Frontal cortex (tissue), 4 donors: Measurements from ENCODE around the gene CPXM1. TPM values are rescaled to one million over a fixed set of nuclear protein-coding genes. Genes with fewer than 3 reads are reported as not detected.
"Not testable (repeated sequence)": the region's sequence is repeated elsewhere in the genome, so short reads cannot be mapped to it uniquely, and the experiment has no call there.

Source experiments
- DNase-seq, 2 donors: peaks; one replicate each; pipeline ENCODE4 v3.0.0; 2012; ENCODE audit warnings: low spot score in 2 of 2
- FAIRE-seq: peaks from 2 replicates; lab custom pipeline; 2012; peaks lifted over from hg19 to GRCh38; lab: Jason Lieb, UNC
- total RNA-seq: library from RNA; depleted of rRNA; stranded (reverse); fragments of >200 nt; gene quantifications from one replicate; pipeline ENCODE4 v1.2.3, GENCODE V29; 2014
- donor health status: control.
- donor health status: control.
- donor health status: control.

The CPXM1 gene
- total RNA-seq, 1 donor from 2014 or later, result 7.3 TPM

GRCh38 chr20:2825761-2826160, 25.3 kb upstream of the CPXM1 start:
- FAIRE-seq (no peak), DNase-seq (no peak)

- no peak for FAIRE-seq
- no peak for DNase-seq
Measured at GRCh38 chr20:2822073-2822472, 21.6 kb upstream of the CPXM1 start.

DNA sequence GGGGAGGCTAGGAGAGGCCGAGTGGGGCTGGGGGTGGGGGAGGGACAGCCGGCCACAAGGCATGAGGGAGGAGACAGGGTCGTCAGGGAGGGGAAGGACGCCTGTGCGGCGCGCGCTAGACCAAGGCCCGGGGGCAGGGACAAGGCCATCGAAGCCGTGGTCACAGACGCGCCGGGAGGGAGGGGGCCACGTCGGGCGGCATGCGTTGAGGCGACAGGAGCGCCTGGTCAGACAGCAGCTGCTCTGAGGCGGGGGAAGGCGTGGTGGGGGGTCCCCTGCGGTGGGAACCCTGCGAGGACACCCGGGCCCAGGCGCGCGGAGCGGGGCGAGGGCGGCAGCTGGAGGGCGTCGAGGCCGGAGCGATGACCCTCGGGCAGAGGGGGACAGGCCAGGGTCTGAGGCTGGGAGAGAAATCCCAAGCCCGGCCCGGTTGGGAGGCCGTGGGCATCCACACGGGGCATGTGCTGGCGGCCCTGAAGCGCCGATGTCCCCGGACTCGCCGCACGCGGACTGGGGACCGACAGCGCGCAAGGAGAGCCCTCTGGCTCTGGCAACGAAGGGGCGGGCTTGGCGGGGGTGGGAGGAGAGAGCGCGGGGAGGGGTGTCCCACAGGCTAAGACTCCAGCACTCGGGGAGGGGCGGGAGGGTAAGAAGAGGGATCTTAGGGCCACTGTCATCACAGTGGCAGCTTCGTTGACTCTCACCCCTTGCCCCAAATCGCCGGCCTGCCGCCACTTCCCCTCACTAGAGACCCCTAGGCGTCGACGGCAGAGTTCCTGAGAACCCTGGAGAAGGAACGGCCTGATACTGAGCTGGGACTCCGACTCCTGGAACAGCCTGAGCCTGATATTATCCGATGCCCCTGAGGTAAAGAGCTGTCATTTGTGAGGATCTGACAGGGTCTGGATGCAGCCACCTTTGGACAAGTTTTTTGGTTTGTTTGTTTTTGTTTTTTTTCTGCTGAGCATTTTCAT, 20.8 kb upstream of the CPXM1 start:
- FAIRE-seq (no peak), DNase-seq (no peak)

- no peak for DNase-seq
- FAIRE-seq, result no peak
Measured at GRCh38 chr20:2820084-2820895, 19.9 kb upstream of the CPXM1 start.

DNA sequence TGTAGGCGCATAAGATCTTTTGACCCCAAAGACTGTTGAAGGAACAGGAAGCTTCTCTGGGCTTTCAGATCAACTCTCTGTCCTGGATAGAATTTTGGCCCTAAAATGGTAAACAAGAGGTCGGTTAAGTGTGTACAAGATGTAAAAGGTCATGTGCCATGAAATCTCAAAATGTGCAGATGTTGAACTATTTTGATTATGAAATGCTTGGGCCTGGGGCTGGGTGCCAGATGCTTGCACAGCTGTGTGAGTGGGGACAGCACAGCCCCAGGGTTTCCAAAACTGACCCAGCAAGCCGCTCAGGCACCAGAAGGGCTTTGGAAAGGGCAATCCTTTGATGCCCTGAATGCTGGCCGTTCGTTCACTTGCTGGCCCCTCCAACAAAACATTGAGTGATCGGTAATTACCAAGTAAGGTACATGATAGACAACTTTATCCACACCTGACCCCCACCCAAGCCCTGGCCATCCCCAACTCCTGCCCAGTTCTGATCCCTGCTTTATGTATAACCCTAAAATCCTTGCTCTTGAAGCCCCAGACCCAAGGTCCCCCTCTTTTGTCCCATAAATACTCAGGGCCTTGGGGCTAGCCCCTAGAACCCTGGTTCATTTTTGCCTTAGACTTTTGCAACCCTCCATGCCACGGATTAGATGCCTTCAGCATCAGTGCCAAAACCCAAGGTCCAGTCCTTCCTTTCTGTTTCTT, 17.6 kb upstream of the CPXM1 start:
- DNase-seq, result no peak
- no peak for FAIRE-seq

DNA sequence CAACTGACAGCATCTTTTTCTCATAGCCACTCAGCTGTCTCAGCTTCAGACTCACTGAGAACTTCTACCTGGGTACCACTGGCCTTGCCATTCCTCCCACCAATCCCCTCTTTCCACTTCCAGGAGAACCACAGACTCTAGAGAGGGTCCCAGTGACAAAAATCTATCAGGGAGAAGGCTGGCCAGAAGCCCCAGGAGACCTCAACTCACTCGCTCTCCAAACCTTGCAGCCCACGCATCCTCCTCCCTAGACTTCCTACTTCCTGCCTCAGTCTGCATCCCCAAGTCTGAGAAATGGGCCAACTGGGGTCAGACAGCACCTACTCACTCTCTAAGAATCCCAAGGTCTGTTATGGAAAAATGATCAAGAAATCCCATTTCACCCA, 16.9 kb upstream of the CPXM1 start:
- DNase-seq, result no peak
- FAIRE-seq, result no peak

DNA sequence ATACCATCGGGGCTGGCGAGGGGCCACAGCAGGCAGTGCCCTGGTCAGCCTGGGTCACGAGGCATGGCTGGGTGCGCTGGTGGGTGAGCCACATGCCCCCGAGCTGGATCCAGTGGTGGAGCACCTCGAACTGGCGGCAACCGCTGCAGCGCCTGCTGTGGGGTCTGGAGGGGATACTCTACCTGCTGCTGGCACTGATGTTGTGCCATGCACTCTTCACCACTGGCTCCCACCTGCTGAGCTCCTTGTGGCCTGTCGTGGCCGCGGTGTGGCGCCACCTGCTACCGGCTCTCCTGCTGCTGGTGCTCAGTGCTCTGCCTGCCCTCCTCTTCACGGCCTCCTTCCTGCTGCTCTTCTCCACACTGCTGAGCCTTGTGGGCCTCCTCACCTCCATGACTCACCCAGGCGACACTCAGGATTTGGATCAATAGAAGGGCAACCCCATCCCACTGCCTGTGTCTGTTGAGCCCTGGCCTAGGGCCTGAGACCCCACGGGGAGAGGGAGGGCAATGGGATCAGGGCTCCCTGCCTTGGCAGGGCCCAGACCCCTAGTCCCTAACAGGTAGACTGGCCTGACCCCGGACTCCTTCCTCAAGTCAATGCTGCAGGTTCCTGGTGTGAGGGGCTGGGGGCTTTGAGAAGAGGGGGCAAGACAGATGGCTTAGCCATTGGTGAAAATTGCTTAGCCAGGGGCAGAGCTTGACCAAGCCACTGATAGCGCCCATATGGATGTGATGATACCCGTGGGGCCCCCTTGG, 16.3 kb upstream of the CPXM1 start:
- FAIRE-seq (no peak), DNase-seq (no peak)

GRCh38 chr20:2816030-2816582, 15.7 kb upstream of the CPXM1 start, which contains the start of gene TMEM239:
Gene TMEM239 (plus strand): TSS chr20:2816364. CDS start chr20:2816555, 191 bp downstream.
- FAIRE-seq, result no peak
- no peak for DNase-seq

DNA sequence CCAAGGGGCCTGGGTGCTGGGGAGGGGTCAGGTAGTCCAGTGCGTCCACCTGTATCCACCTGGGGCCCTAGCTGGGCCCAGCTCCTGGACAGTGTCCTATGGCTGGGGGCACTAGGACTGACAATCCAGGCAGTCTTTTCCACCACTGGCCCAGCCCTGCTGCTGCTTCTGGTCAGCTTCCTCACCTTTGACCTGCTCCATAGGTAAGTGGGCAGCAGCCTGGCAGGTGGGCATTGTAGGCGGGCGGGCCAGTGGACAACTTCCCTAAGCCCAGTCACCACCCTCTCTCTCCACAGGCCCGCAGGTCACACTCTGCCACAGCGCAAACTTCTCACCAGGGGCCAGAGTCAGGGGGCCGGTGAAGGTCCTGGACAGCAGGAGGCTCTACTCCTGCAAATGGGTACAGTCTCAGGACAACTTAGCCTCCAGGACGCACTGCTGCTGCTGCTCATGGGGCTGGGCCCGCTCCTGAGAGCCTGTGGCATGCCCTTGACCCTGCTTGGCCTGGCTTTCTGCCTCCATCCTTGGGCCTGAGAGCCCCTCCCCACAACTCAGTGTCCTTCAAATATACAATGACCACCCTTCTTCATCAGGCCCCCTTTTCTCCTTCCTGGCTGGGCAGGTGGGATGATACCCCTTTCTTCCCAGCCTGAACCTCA, 14.9 kb upstream of the CPXM1 start:
- FAIRE-seq (no peak), DNase-seq (no peak)

DNA sequence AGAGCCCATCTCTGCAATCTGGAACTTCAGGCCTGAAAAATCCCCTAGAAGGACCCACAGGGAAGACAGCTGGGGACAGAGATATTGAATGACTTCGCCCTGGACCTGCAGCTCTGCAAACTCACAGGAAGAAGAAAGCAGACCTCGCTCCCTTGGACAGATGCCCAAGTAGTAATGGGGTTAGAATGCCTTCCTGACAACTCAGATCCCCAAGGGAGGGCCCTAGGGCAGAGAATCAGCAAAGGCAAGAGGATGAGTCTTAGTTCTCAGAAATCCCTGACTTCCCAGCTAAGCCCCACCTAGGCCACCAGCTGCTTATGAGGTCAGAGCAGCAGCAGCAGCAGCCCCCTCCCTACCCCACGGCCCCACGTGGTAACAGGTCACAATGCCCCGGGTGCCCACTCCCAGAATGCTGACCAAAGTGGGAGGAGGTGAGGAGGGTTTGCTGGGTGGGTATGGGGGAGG, 14.2 kb upstream of the CPXM1 start, which contains the start of gene C20orf141:
Gene C20orf141, plus strand, starts transcription at position 401 of the 465 bp plus-strand sequence. CDS start 198 bp downstream, outside the sequence.
- no peak for DNase-seq
- FAIRE-seq, result no peak

DNA sequence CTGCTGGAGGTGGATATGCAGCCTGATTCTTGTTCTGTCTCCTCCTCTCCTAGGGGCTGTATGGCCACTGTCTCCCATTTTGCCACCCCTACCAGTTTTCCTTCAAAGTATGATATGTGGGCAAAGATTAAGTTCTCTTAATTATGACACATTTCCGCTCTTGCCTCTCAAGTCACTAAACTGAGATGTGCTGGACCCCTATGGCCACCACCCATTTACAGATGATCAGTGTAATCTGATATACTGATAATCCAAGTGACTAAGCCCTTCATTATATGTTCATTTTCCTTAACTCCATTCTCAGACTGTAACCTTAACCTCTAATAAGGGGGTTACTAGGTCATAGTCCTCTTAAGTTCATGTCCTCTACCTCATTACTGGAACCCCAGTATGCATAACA, 13.6 kb upstream of the CPXM1 start:
- DNase-seq (no peak), FAIRE-seq (no peak)

DNA sequence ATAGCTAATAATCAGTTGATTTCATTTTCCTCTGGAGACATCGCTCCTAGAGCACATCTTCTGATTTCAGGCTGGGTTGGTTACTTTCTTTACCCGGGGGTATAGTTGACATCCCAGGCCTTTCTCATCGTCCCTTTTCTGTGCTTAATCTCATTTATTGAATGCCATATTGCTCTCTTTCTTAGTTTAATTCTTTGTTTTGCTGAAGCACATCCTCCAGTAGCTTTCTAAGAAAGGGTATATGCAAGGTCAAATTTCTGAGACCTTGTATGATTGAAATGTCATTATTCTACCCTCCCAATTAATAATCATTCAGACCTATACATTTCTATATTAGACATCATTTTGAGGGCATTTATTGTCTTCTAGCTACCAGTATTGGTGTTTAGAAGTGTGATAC, 11.8 kb upstream of the CPXM1 start:
- no peak for DNase-seq
- FAIRE-seq, result no peak

DNA sequence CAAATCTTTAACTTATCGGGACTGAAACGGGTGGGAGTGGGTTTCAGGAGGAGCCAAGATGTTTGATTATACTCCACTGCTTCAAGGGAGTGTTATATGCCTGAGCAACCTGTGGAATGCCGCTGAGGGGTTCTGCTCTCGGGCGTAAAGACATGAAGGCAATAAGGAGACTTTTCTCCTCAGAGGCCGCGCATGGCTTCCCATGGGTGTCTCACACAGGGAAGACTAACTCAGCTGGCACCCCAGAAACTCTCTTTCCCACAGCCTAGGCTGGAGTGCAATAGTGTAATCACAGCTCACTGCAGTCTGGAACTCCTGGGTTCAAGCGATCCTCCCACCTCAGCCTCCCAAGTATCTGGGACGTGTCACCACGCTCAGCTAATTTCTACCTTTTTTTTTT, 9.3 kb upstream of the CPXM1 start:
- DNase-seq (no peak), FAIRE-seq (no peak)

DNA sequence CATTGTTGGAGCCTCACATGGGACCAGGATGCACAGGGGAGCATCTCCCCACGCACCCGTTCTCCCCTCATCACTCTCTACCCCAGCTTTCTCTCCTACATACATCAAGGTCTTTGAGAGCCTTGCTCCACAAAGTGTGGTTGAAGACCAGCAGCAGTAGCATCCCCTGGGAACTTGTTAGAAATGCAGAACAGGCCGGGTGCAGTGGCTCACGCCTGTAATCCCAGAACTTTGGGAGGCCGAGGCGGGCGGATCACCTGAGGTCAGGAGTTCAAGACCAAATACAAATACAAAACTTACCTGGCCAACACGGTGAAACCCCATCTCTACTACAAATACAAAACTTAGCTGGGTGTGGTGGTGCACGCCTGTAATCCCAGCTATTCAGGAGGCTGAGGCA, 7.5 kb upstream of the CPXM1 start:
- not testable (repeated sequence) for DNase-seq, FAIRE-seq

- FAIRE-seq (no peak), DNase-seq (no peak)
Measured at GRCh38 chr20:2807019-2807418, 6.6 kb upstream of the CPXM1 start.

- FAIRE-seq (no peak), DNase-seq (no peak)
Measured at GRCh38 chr20:2806351-2806701, 5.9 kb upstream of the CPXM1 start.

DNA sequence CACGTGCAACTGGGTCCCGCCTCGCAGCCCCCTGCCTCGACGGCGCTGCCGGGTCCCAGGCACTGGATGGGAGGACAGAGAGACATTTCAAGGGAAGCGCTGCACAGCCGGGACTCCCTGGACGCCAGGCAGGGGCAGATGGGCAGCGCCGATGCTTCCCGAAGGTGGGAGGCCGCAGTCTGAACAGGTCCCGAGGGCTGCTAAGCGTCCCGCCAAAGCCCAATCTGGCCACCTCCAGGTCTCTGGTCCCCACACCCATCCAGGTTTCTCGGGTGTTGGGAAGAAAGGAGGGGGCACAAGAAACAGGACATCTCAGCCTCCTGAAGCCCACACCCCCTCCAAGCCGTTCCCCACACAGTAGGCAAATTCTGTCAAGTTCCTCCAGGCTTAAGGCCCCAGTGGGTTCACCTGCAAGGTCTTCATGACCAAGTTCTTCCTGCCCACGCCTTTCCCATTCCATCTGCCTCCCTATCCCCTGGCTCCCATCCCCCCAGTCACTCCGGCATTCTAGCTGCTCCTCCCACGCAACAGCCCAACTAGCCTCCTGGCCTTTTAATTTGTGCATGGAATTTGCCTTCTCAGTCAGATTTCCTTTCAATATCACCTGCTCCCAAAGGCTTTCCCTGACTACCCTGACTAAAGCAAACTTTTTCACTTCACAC, 5.4 kb upstream of the CPXM1 start:
- no peak for FAIRE-seq
- no peak for DNase-seq
